Measurements from ENCODE around the gene GCNA. TPM values are rescaled to one million over a fixed set of nuclear protein-coding genes. Genes with fewer than 3 reads are reported as not detected.

GCNA gene
- total and polyA plus RNA-seq, 11 donors, result 0.56 to 2.0 (median 1.1) TPM

- no peak for DNase-seq
- WGBS, 4 donors, result 89 to 94% (median 91%) methylated on average over 10 of the region's 10 CpGs
- no peak for ATAC-seq
- H3K27ac ChIP-seq, result no peak overlapping the region
- H3K27me3 ChIP-seq, result no peaks in the 10 kb centered on the region
- no peaks in the 10 kb centered on the region for H3K9me3 ChIP-seq
- TF ChIP-seq CTCF (IDR thresholded peaks at IDR 0.05) (no peak), POLR2A (IDR thresholded peaks at IDR 0.05) (no peak)
- intact Hi-C loops (cut with DNase I), result loop anchor here in 1 of 10 donors (5.0 kb wide), 1 partner anchor 36 kb away; no protein-coding TSS in a partner anchor
- peaks cover 0 to 36% (median 28%) of the 10 kb centered on the region in 9 donors for H3K36me3 ChIP-seq
- H3K4me1 ChIP-seq, result no peaks in the 10 kb centered on the region
- H3K4me3 ChIP-seq, result peak overlapping the region in 1 of 12 donors; percentile 47
These were observed 37.7 kb downstream of the GCNA start for GRCh38 chrX:71615954-71616353.

- intact Hi-C loops (cut with DNase I), result loop anchor here in 1 of 10 donors (5.0 kb wide), 1 partner anchor 35 kb away; no protein-coding TSS in a partner anchor
- no peak for ATAC-seq
- peak overlapping the region in 1 of 12 donors; percentile 52 for H3K27ac ChIP-seq
These were observed 38.7 kb downstream of the GCNA start for GRCh38 chrX:71616672-71617529.

GRCh38 chrX:71617742-71618141 lies 39.5 kb downstream of the GCNA start:
- TF ChIP-seq CTCF (IDR thresholded peaks at IDR 0.05) (no peak), POLR2A (IDR thresholded peaks at IDR 0.05) (no peak)
- Histone ChIP-seq H3K27ac (peak overlapping the region in 1 of 12 donors; percentile 52), H3K27me3 (no peaks in the 10 kb centered on the region), H3K36me3 (peaks cover 0 to 22% (median 14%) of the 10 kb centered on the region in 9 donors), H3K4me3 (peak overlapping the region in 2 of 12 donors; percentile 26 to 47), H3K9me3 (no peaks in the 10 kb centered on the region), H3K4me1 (peaks cover 0 to 11% (median 5%) of the 10 kb centered on the region in 12 donors)
- ATAC-seq (no peak), DNase-seq (no peak)
- WGBS, 4 donors, result 77 to 82% (median 79%) methylated on average over 8 of the region's 8 CpGs
- intact Hi-C loops (cut with DNase I), result loop anchor here in 1 of 10 donors (5.0 kb wide), 1 partner anchor 35 kb away; no protein-coding TSS in a partner anchor

More at GRCh38 chrX:71616672-71617529, 38.7 kb downstream of the GCNA start:
- DNase-seq, result no peak
- Histone ChIP-seq H3K4me1 (peaks cover 0 to 3% (median 0%) of the 10 kb centered on the region in 12 donors), H3K27me3 (no peaks in the 10 kb centered on the region), H3K36me3 (peaks cover 0 to 28% (median 21%) of the 10 kb centered on the region in 9 donors), H3K4me3 (peak overlapping the region in 2 of 12 donors; percentile 26 to 47), H3K9me3 (no peaks in the 10 kb centered on the region)
- TF ChIP-seq CTCF (IDR thresholded peaks at IDR 0.05), result no peak
- no peak for TF ChIP-seq POLR2A (IDR thresholded peaks at IDR 0.05)
- WGBS, 4 donors, result 79 to 89% (median 87%) methylated on average over 42 to 43 of the region's 43 CpGs

GRCh38 chrX:71618303-71618721 lies 40.1 kb downstream of the GCNA start, which contains the start of gene CXCR3:
TSS of gene CXCR3 (minus strand) at chrX:71618511. CDS start at chrX:71618449, 62 bp downstream.
- peak; percentile 11 to 44 (median 24) for ATAC-seq
- intact Hi-C loops (cut with DNase I), result loop anchor here in 1 of 10 donors (5.0 kb wide), 1 partner anchor 34 kb away; no protein-coding TSS in a partner anchor
- H3K27me3 ChIP-seq, result no peaks in the 10 kb centered on the region
- peaks cover 0 to 16% (median 9%) of the 10 kb centered on the region in 9 donors for H3K36me3 ChIP-seq
- peak within 1 kb of the TSS in 2 of 12 donors; percentile 26 to 47 for H3K4me3 ChIP-seq
- H3K9me3 ChIP-seq, result no peaks in the 10 kb centered on the region
- WGBS, 4 donors, result 40 to 64% (median 51%) methylated on average over 4 of the region's 4 CpGs
- H3K4me1 ChIP-seq, result peaks cover 0 to 17% (median 10%) of the 10 kb centered on the region in 12 donors
- peak in 4 of 5 donors; percentile 24 to 60 (median 32) for DNase-seq
- H3K27ac ChIP-seq, result peak within 1 kb of the TSS in 1 of 12 donors; percentile 55
- TF ChIP-seq CTCF (IDR thresholded peaks at IDR 0.05), result no peak
- TF ChIP-seq POLR2A (IDR thresholded peaks at IDR 0.05), result no peak

Measured in heart left ventricle (tissue), 16 donors.